Calu3 (cell line): ENCODE results near the gene SOX10. TPM values are rescaled to one million over a fixed set of nuclear protein-coding genes. Genes with fewer than 3 reads are reported as not detected.
"Not testable (repeated sequence)": the region's sequence is repeated elsewhere in the genome, so short reads cannot be mapped to it uniquely, and the experiment has no call there.

Source experiments
- BruUV-seq: library from RNA; stranded (reverse); fragments of 400-500 nt; replicated peaks from 2 replicates; lab custom pipeline; 2021; lab: Mats Ljungman, UMichigan
- CTCF ChIA-PET: fragments of 300-600 bp; sonication (Branson Sonifier 250); formaldehyde crosslinking; loops from one replicate; lab custom pipeline; 2022; ENCODE audit warnings: antibody characterized with exemption; lab: Charles Lee
- DNase-seq: peaks from one replicate; pipeline ENCODE4 v3.0.0; 2022
- H3K27ac Mint-ChIP-seq: one replicate; pipeline ENCODE4 v1.8.0; 2022; ENCODE audit warnings: mixed read lengths; ENCODE audit not compliant: unreplicated experiment
- H3K27me3 Mint-ChIP-seq: one replicate; pipeline ENCODE4 v1.8.0; 2022; ENCODE audit warnings: mixed read lengths; ENCODE audit not compliant: unreplicated experiment
- H3K36me3 Mint-ChIP-seq: one replicate; pipeline ENCODE4 v1.8.0; 2022; ENCODE audit warnings: mild to moderate bottlenecking, moderate library complexity, mixed read lengths; ENCODE audit not compliant: insufficient read depth, unreplicated experiment
- H3K4me1 Mint-ChIP-seq: one replicate; pipeline ENCODE4 v1.8.0; 2022; ENCODE audit warnings: mild to moderate bottlenecking, low read depth, mixed read lengths; ENCODE audit not compliant: unreplicated experiment
- H3K4me3 Mint-ChIP-seq: one replicate; pipeline ENCODE4 v1.8.0; 2022; ENCODE audit warnings: mild to moderate bottlenecking, low read depth, moderate library complexity, mixed read lengths; ENCODE audit not compliant: unreplicated experiment
- H3K9me3 Mint-ChIP-seq: one replicate; pipeline ENCODE4 v1.8.0; 2022; ENCODE audit warnings: low read depth, mixed read lengths; ENCODE audit not compliant: unreplicated experiment
- intact Hi-C: fragments of 100-400 bp; cut with micrococcal nuclease; formaldehyde crosslinking; loops from one replicate; pipeline ENCODE4 v1.10.0; 2022; ENCODE audit not compliant: unreplicated experiment
- total RNA-seq: library from RNA; stranded (reverse); gene quantifications from 2 replicates; pipeline ENCODE4 v1.2.3, GENCODE V29; 2022
- TF ChIP-seq, protein P1 (sequence below): fragments of 200-600 bp; IDR thresholded peaks from one replicate; pipeline ENCODE4 v1.8.0; 2022; ENCODE audit warnings: antibody characterized with exemption; ENCODE audit not compliant: unreplicated experiment

SOX10 gene
- total RNA-seq, 1 experiment from 2014 or later: not detected

DNA sequence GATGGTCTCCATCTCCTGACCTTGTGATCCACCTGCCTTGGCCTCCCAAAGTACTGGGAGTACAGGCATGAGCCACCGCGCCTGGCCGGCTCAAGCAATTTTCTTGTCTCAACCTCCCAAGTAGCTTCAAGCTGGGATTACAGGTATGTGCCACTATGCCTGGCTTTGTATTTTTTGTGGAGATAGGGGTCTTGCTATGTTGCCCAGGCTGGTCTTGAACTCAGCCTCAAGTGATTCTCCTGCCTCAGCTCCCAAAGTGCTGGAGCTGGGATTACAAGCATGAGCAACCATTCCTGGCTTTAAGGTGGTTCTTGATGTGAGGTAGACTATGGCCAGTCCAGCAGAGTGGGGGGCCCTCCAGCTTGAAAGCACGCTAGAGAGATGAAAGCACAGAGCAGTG lies 23.3 kb downstream of the SOX10 start:
- Mint-ChIP-seq H3K4me3 (no peak overlapping the region), H3K9me3 (no peaks in the 10 kb centered on the region), H3K27ac (no peak overlapping the region), H3K36me3 (peaks cover 47% of the 10 kb centered on the region), H3K4me1 (no peaks in the 10 kb centered on the region), H3K27me3 (no peaks in the 10 kb centered on the region)
- no TSS peak for BruUV-seq
- intact Hi-C loops: no loop called here
- CTCF ChIA-PET: no interaction called here
- TF ChIP-seq, protein P1, sequence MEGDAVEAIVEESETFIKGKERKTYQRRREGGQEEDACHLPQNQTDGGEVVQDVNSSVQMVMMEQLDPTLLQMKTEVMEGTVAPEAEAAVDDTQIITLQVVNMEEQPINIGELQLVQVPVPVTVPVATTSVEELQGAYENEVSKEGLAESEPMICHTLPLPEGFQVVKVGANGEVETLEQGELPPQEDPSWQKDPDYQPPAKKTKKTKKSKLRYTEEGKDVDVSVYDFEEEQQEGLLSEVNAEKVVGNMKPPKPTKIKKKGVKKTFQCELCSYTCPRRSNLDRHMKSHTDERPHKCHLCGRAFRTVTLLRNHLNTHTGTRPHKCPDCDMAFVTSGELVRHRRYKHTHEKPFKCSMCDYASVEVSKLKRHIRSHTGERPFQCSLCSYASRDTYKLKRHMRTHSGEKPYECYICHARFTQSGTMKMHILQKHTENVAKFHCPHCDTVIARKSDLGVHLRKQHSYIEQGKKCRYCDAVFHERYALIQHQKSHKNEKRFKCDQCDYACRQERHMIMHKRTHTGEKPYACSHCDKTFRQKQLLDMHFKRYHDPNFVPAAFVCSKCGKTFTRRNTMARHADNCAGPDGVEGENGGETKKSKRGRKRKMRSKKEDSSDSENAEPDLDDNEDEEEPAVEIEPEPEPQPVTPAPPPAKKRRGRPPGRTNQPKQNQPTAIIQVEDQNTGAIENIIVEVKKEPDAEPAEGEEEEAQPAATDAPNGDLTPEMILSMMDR: no peak
- no peak for DNase-seq

DNA sequence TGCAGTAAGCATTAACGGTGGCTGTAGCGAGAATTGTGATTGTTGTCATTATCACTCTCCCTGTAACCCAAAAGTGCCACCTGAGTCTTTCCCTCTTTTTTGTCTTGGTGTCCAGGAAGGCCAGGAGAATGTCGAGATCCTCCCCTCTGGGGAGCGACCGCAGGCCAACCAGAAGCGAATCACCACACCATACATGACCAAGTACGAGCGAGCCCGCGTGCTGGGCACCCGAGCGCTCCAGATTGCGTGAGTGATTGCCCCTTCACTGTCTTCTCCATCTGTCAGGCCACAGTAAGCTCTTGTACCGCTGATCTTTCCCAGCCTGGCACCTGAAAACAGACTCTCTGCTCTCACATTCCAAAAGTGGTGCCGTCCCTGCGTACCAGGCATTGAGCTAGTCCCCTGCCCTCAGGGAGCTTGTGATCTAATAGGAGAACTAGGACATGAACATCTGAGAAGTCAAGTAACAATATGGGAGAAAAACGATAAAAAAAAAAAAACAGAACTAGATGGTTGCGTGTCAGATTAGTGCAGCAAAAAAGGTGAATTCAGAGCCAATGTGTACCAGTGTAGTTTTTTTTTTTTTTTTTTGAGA lies 25.0 kb downstream of the SOX10 start:
- TF ChIP-seq, protein P1: no peak
- Mint-ChIP-seq H3K27ac (no peak overlapping the region), H3K4me3 (no peak overlapping the region), H3K27me3 (no peaks in the 10 kb centered on the region), H3K9me3 (no peaks in the 10 kb centered on the region), H3K4me1 (peaks cover 11% of the 10 kb centered on the region), H3K36me3 (peaks cover 44% of the 10 kb centered on the region)
- intact Hi-C loops: no loop called here
- BruUV-seq: no TSS peak
- CTCF ChIA-PET: interaction anchor here (0.7 to 1.2 kb wide), 2 partner anchors 124 to 142 kb away, joined by 3 to 7 read pairs; no protein-coding TSS in a partner anchor
- no peak for DNase-seq

DNA sequence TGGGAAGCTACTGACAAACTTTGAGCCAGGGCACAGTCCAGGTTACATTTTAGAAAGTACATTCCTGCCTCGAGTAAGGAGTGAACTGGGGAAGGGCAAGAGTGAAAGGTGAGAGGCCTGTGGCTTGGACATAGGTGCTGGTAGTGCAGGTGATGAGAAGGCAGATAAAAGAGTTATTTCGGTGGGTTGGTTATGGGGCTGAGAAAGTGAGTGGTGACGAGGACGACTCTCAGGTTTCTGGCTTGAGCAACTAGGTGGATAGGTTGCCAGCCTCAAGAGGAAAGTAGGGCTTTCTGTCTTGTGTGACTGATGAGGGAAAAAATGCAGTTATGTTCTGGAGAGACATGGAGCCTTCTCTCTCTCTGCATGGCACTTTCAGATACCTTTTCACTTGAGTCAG lies 27.1 kb downstream of the SOX10 start:
- H3K27me3 Mint-ChIP-seq: no peaks in the 10 kb centered on the region
- H3K9me3 Mint-ChIP-seq: no peaks in the 10 kb centered on the region
- intact Hi-C loops: no loop called here
- H3K36me3 Mint-ChIP-seq: peaks cover 62% of the 10 kb centered on the region
- CTCF ChIA-PET: no interaction called here
- no peak for DNase-seq
- no peak overlapping the region for H3K27ac Mint-ChIP-seq
- BruUV-seq: no TSS peak
- H3K4me1 Mint-ChIP-seq: peaks cover 20% of the 10 kb centered on the region
- H3K4me3 Mint-ChIP-seq: no peak overlapping the region
- TF ChIP-seq, protein P1: no peak

DNA sequence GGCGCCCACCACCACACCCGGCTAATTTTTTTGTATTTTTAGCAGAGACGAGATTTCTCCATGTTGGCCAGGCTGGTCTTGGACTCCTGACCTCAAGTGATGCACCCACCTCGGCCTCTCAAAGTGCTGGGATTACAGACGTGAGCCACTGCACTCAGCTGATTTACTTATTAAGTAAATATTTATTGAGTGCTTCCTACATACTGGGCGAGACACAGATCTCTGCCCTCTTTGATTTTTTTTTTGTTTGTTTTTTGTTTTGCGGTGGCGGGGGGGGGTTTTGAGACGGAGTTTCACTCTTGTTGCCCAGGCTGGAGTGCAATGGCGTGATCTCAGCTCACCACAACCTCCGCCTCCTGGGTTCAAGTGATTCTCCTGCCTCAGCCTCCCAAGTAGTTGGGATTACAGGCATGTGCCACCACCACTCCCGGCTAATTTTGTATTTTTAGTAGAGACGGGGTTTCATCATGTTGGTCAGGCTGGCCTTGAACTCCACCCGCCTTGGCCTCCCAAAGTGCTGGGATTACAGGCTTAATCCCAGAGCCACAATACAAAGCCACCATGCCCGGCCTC lies 28.4 kb downstream of the SOX10 start:
- CTCF ChIA-PET: interaction anchor here (0.6 kb wide), 1 partner anchor 57 kb away, joined by 3 read pairs; no protein-coding TSS in a partner anchor
- not testable (repeated sequence) for BruUV-seq
- H3K4me1 Mint-ChIP-seq: peaks cover 23% of the 10 kb centered on the region

DNA sequence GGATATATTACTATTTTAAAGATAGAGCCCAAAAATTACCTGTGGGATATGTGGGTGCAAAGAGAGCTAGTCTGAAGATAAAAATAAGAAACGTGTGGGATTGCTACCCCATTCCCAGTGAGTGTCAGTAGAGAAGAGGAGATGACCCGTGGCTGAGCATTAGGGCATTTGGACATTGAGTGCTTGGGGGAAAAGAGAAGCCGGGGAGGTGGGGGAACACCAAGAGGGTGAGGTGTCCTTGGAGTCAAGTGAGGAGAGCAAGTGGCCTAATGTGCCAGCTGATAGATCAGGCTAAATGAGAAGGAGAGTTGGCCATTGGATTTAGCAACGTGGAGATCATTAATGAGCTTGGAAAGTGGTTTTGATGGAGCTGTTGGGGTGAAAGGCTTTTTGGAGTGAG lies 29.7 kb downstream of the SOX10 start:
- peak overlapping the region; percentile 94 for H3K4me3 Mint-ChIP-seq
- CTCF ChIA-PET: interaction anchor here (0.8 to 1.7 kb wide), 2 partner anchors 11 to 76 kb away, joined by 3 to 8 read pairs; no protein-coding TSS in a partner anchor
- DNase-seq: no peak
- no TSS peak for BruUV-seq
- peaks cover 23% of the 10 kb centered on the region for H3K4me1 Mint-ChIP-seq
- H3K9me3 Mint-ChIP-seq: no peaks in the 10 kb centered on the region
- peaks cover 51% of the 10 kb centered on the region for H3K36me3 Mint-ChIP-seq
- intact Hi-C loops: no loop called here
- peak overlapping the region; percentile 87 for H3K27ac Mint-ChIP-seq
- TF ChIP-seq, protein P1: no peak
- H3K27me3 Mint-ChIP-seq: no peaks in the 10 kb centered on the region

More for the DNA sequence above, 28.4 kb downstream of the SOX10 start:
- DNase-seq, H3K4me3 Mint-ChIP-seq, H3K9me3 Mint-ChIP-seq, H3K27ac Mint-ChIP-seq, H3K27me3 Mint-ChIP-seq, intact Hi-C loops: not testable (repeated sequence)
- H3K36me3 Mint-ChIP-seq: peaks cover 62% of the 10 kb centered on the region
